Karpas-422 (cell line): ENCODE measurements around the gene TMEM217. TPM values are rescaled to one million over a fixed set of nuclear protein-coding genes. Genes with fewer than 3 reads are reported as not detected.

Source experiments
- DNase-seq: peaks from one replicate; pipeline ENCODE4 v3.0.0-alpha.2; 2015
- H2AFZ ChIP-seq: fragments of 200-600 bp; sonication (generic); 2 replicates; pipeline ENCODE4 v1.6.1; 2014; ENCODE audit warnings: antibody characterized with exemption, low read length, mixed read lengths
- H3K27ac ChIP-seq: fragments of 200-600 bp; sonication (generic); 2 replicates; pipeline ENCODE4 v1.5.1; 2014; ENCODE audit warnings: mild to moderate bottlenecking, low read length, moderate library complexity
- H3K27me3 ChIP-seq: fragments of 200-600 bp; sonication (generic); 2 replicates; pipeline ENCODE4 v1.6.1; 2014; ENCODE audit warnings: low read length, mixed read lengths
- H3K36me3 ChIP-seq: fragments of 200-600 bp; sonication (generic); 2 replicates; pipeline ENCODE4 v1.6.1; 2014; ENCODE audit warnings: low read length, mixed read lengths; ENCODE audit not compliant: insufficient read depth
- H3K4me1 ChIP-seq: fragments of 200-600 bp; sonication (generic); 2 replicates; pipeline ENCODE4 v1.6.1; 2014; ENCODE audit warnings: mild to moderate bottlenecking, low read length, mixed read lengths
- H3K4me2 ChIP-seq: fragments of 200-600 bp; sonication (generic); 2 replicates; pipeline ENCODE4 v1.6.1; 2014; ENCODE audit warnings: low read length, low read depth, mild to moderate bottlenecking; ENCODE audit not compliant: poor library complexity, severe bottlenecking
- H3K4me3 ChIP-seq: fragments of 200-600 bp; sonication (generic); 2 replicates; pipeline ENCODE4 v1.5.1; 2014; ENCODE audit warnings: mild to moderate bottlenecking, antibody characterized with exemption, low read length, mixed read lengths
- H3K79me2 ChIP-seq: fragments of 200-600 bp; sonication (generic); 2 replicates; pipeline ENCODE4 v1.6.1; 2014; ENCODE audit warnings: mild to moderate bottlenecking, low read length, mixed read lengths
- H3K9ac ChIP-seq: fragments of 200-600 bp; sonication (generic); 2 replicates; pipeline ENCODE4 v1.6.0; 2014; ENCODE audit warnings: low read length
- H3K9me2 ChIP-seq: fragments of 200-600 bp; sonication (generic), shearing (Covaris generic); replicated peaks from 2 replicates; pipeline ENCODE4 v1.6.0; 2014; ENCODE audit warnings: mild to moderate bottlenecking, low read length, moderate library complexity; ENCODE audit not compliant: insufficient read depth
- H3K9me3 ChIP-seq: fragments of 300-700, 200-600 bp; sonication (generic); 2 replicates; pipeline ENCODE4 v1.6.1; 2014; ENCODE audit warnings: low read length, mixed read lengths
- H4K20me1 ChIP-seq: fragments of 200-600 bp; sonication (generic); 2 replicates; pipeline ENCODE4 v1.6.1; 2014; ENCODE audit warnings: mild to moderate bottlenecking, antibody characterized with exemption, low read length, low read depth; ENCODE audit not compliant: insufficient read depth
- small RNA-seq: library from RNA; depleted of rRNA; stranded (forward); fragments of <200 nt; gene quantifications from one replicate; pipeline ENCODE3, GENCODE V24; 2014
- total RNA-seq: library from RNA; depleted of rRNA; stranded (reverse); fragments of >200 nt; shearing (Covaris generic); gene quantifications from 2 replicates; pipeline ENCODE4 v1.2.3, GENCODE V29; 2014; ENCODE audit warnings: low replicate concordance; rRNA removed

TMEM217 gene
- total RNA-seq, 1 experiment from 2014 or later: not detected

GRCh38 chr6:37162740-37163139 lies 95.2 kb downstream of the TMEM217 start:
- H3K4me1 ChIP-seq: peaks cover 10% of the 10 kb centered on the region
- no peaks in the 10 kb centered on the region for H3K36me3 ChIP-seq
- H3K4me3 ChIP-seq: no peak overlapping the region
- no peak for DNase-seq
- no peaks in the 10 kb centered on the region for H4K20me1 ChIP-seq
- no peaks in the 10 kb centered on the region for H3K27me3 ChIP-seq
- no peaks in the 10 kb centered on the region for H3K9me3 ChIP-seq
- H3K79me2 ChIP-seq: no peaks in the 10 kb centered on the region
- no peak overlapping the region for H3K27ac ChIP-seq
- no peak overlapping the region for H2AFZ ChIP-seq
- H3K9ac ChIP-seq: no peak overlapping the region
- no peaks in the 10 kb centered on the region for H3K9me2 ChIP-seq
- no peak overlapping the region for H3K4me2 ChIP-seq

Small RNAs within 50 kb of the gene (small RNA-seq; reads per million reads assigned to genes)
- not detected for gene AL096712.1

Other genes with a start within 250 kb of the TMEM217 start
- 1.9 and 4.0 TPM in 2 replicates for gene PIM1, start 88.0 kb downstream of the TMEM217 start, total RNA-seq
- gene TBC1D22B, start 372 bp downstream of the TMEM217 start, total RNA-seq: 9.2 and 9.6 TPM in 2 replicates
- gene RNF8, start 95.8 kb upstream of the TMEM217 start, total RNA-seq: 22.5 and 32.7 TPM in 2 replicates
- 28.7 and 40.0 TPM in 2 replicates for gene CMTR1, start 175.1 kb upstream of the TMEM217 start, total RNA-seq
- 19.6 and 23.2 TPM in 2 replicates for gene CCDC167, start 241.7 kb upstream of the TMEM217 start, total RNA-seq